Fibroblast of pulmonary artery (primary cell): Measurements from ENCODE around the gene AHSA1.
"Not testable (repeated sequence)": the region's sequence is repeated elsewhere in the genome, so short reads cannot be mapped to it uniquely, and the experiment has no call there.

Experiments used
- DNase-seq: peaks from one replicate; pipeline ENCODE4 v3.0.0-alpha.2; 2010; ENCODE audit warnings: low read depth
- H3K4me3 ChIP-seq: replicated peaks from 2 replicates; pipeline ENCODE4 v1.5.1; 2011; ENCODE audit warnings: low read depth, mild to moderate bottlenecking, control low read depth, low read length, moderate library complexity
- TF ChIP-seq, protein P1 (sequence below): IDR thresholded peaks from 2 replicates; pipeline ENCODE4 v1.5.1; 2011; ENCODE audit warnings: mild to moderate bottlenecking, control low read depth, low read length, inconsistent platforms; ENCODE audit errors: missing control alignments

The AHSA1 gene

DNA sequence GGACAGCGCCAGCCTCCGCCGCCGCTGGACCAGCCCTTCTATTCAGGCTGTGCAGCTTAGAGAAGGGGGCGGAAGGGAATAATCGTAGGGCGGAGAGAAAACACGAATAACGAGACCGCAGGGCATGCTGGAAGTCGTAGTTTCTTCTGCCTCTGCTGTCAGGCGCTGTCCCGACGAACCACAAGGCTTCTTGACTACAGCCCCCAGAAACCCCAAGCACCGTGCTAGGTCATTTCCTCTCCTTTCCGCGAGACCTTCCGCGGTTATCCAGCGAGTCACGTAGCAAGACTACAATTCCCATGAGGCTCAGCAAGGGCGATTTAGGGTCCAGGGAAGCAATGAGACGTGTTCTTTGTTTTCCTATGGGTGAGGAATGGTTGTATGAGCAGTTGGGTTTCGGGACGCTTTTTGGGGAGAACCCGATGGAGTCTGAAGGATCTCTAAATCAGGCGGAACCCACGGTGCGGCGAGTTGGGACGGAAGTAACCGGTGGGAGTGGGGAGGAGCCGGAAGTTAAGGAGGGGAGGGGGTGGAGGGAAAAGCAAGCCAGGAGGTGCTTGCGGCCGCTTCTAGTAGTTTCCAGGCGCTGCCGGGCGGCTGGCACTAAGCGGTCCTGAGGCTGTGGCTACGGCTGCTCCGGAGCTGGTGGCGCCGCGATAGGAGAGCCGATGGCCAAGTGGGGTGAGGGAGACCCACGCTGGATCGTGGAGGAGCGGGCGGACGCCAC lies at the start of gene AHSA1, which contains the start of gene VIPAS39:
Gene AHSA1 (plus strand): TSS at position 572 of the 727 bp plus-strand sequence. CDS start 97 bp downstream, at position 669.
Gene VIPAS39 (minus strand): TSS at position 80 of the 727 bp plus-strand sequence. CDS start 3,499 bp downstream, outside the sequence.
- H3K4me3 ChIP-seq: peak within 1 kb of the TSS; percentile 96
- DNase-seq: peak; percentile 100
- TF ChIP-seq, protein P1, sequence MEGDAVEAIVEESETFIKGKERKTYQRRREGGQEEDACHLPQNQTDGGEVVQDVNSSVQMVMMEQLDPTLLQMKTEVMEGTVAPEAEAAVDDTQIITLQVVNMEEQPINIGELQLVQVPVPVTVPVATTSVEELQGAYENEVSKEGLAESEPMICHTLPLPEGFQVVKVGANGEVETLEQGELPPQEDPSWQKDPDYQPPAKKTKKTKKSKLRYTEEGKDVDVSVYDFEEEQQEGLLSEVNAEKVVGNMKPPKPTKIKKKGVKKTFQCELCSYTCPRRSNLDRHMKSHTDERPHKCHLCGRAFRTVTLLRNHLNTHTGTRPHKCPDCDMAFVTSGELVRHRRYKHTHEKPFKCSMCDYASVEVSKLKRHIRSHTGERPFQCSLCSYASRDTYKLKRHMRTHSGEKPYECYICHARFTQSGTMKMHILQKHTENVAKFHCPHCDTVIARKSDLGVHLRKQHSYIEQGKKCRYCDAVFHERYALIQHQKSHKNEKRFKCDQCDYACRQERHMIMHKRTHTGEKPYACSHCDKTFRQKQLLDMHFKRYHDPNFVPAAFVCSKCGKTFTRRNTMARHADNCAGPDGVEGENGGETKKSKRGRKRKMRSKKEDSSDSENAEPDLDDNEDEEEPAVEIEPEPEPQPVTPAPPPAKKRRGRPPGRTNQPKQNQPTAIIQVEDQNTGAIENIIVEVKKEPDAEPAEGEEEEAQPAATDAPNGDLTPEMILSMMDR: no peak

DNA sequence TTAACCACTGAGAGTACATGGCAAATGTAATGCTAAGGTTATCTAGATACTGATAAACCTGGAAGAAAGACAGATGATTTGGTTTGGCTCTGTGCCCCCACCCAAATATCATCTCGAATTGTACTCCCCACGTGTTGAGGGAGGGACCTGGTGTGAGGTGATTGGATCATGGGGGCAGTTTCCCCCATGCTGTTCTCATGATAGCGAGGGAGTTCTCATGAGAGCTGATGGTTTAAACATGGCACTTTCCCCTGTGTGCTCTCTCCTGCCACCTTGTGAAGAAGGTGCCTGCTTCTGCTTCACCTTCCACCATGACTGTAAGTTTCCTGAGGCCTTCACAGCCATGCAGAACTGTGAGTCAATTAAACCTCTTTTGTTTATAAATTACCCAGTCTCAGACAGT lies 48.8 kb upstream of the AHSA1 start:
- no peak overlapping the region for H3K4me3 ChIP-seq
- TF ChIP-seq, protein P1: peak; percentile 43
- peak; percentile 48 for DNase-seq

DNA sequence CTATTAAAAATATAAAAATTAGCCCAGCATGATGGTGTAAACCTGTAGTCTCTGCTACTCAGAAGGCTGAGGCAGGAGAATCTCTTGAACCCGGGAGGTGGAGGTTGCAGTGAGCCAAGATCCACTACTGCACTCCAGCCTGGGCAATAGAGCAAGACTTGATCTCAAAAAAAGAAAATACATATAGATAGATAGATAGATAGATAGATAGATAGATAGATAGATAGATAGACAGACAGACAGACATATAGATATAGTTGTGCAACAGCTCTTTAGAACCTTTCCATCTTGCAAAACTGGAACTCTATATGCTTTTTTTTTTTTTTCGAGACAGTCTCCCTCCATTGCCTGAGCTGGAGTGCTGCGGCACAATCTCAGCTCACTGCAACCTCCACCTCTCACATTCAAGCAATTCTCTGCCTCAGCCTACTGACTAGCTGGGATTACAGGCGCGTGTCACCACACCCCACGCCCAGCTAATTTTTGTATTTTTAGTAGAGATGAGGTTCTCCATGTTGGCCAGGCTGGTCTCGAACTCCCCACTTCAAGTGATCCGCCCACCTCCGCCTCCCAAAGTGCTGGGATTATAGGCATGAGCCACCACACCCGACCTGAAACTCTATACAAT lies 42.4 kb upstream of the AHSA1 start:
- DNase-seq, H3K4me3 ChIP-seq: not testable (repeated sequence)

DNA sequence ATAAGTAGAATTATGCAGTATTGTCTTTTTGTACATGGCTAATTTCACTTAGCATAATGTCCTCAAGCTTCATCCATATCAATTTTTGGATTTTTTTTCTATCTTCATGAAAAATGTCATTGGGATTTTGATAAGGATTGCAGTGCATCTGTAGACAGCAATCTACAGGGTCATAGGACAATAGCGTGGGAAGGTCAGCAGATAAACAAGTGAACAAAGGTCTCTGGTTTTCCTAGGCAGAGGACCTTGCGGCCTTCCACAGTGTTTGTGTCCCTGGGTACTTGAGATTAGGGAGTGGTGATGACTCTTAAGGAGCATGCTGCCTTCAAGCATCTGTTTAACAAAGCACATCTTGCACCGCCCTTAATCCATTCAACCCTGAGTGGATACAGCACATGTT lies 41.8 kb upstream of the AHSA1 start:
- DNase-seq, H3K4me3 ChIP-seq: not testable (repeated sequence)

DNA sequence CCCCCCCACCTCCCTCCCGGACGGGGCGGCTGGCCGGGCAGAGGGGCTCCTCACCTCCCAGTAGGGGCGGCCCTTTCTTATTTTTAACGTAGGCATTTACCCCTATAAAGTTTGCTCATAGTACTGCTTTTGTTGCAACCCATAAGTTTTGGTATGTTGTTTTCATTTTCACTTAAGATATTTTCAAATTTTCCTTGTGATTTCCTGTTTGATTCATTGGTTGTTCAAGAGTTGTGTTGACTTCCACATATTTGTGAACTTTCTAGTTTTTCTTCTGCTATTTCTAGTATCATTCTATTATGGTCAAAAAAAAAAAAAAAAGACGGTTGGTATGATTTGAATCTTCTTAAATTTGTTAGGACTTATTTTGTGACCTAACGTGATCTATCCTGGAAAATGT lies 41.1 kb upstream of the AHSA1 start:
- no peak overlapping the region for H3K4me3 ChIP-seq
- no peak for DNase-seq
- TF ChIP-seq, protein P1: no peak

DNA sequence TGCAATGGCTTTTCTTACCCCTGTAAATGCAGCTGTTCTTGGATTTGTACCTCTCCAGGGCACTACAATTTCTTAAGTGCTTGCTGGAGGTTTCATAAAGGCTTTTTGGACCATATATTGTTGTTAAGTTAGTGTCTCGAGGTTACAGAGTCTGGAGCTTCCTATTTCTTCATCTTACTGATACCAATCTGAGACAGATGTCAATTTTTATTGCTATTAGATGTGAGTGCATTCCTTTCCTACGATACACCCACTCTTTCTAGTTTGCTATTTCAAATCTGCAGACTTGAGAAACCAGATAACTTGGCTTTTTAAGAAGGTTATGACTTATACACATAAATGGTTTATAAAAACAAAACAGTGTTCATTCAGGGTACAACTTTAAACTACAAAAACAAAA lies 36.7 kb upstream of the AHSA1 start:
- TF ChIP-seq, protein P1: no peak
- H3K4me3 ChIP-seq: no peak overlapping the region
- DNase-seq: peak; percentile 17

DNA sequence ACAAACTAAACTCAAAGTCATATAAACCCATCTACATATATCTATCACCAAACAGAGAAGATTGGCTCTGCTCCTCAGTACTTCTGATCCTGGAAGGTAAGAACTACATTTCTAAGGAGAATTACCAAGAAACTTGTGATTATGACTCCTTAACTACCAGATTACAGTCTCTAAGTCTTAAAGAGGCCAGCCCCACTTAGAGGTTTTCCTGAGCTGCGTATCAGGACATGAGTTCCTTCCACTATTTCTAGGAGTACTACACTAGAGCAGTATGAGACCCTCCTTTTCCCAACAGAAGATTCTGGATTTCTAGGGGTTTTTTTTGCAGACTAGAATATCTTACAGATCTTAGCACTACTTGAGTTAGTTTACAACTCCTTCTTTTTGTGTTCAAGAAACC lies 34.5 kb upstream of the AHSA1 start, which contains the start of gene NOXRED1:
Gene NOXRED1 (minus strand): TSS at position 101 of the 400 bp plus-strand sequence. CDS start 634 bp downstream, outside the sequence.
- TF ChIP-seq, protein P1: no peak
- DNase-seq: no peak
- H3K4me3 ChIP-seq: no peak within 1 kb of the TSS

DNA sequence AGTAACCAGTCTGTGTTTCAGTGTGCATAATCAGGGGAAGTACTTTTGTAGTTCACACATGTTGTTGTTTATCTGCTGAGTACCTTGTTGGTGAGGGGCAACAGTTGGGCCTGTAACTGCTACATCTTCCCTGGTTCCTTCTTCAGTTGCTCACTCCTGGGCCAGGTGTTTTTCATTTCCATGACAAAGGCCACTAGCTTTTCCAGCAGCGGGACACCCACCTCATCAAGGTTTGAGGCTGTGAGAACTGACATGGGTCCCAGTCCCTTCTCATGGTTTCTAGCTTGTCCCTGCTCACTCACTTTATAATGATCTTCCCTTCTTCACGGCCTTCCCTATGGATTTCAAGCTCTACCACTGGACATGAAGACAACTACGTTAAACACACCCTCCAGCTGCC lies 33.0 kb upstream of the AHSA1 start:
- no peak overlapping the region for H3K4me3 ChIP-seq
- no peak for DNase-seq
- TF ChIP-seq, protein P1: no peak
